ENCODE results near the gene CPLANE2.

CPLANE2 gene

GRCh38 chr1:16249596-16250241 is 12.7 kb upstream of the CPLANE2 start:
- Histone ChIP-seq H3K9me2 (replicated peaks; ENCODE audit: insufficient read depth, low read length) (no peaks in the 10 kb centered on the region), H3K4me1 (ENCODE audit: low read length) (peaks cover 9% of the 10 kb centered on the region), H3K4me3 (ENCODE audit: low read length) (no peak overlapping the region), H3K9ac (ENCODE audit: low read length) (no peak overlapping the region), H3K79me2 (ENCODE audit: low read length) (no peaks in the 10 kb centered on the region), H2AFZ (ENCODE audit: low read length) (no peak overlapping the region), H3K36me3 (replicated peaks; ENCODE audit: insufficient read depth, low read length) (no peaks in the 10 kb centered on the region), H3K4me2 (ENCODE audit: low read depth, low read length) (no peak overlapping the region), H3K27ac (ENCODE audit: low read length) (no peak overlapping the region), H4K20me1 (ENCODE audit: insufficient read depth, low read length) (no peaks in the 10 kb centered on the region), H3F3A (ENCODE audit: insufficient read depth, low read length) (peaks cover 5% of the 10 kb centered on the region; the same call in 1 of the 2 replicates), H3K9me3 (replicated peaks; ENCODE audit: insufficient read depth, low read length) (no peaks in the 10 kb centered on the region), H3K27me3 (replicated peaks; ENCODE audit: insufficient read depth, low read length) (no peaks in the 10 kb centered on the region)
- TF ChIP-seq EZH2 (optimal IDR thresholded peaks at IDR 0.05; ENCODE audit: low read depth, low read length) (no peak), EZH2phosphoT487 (IDR thresholded peaks at IDR 0.05; ENCODE audit: low read length) (no peak)
- TF ChIP-seq, protein P1, sequence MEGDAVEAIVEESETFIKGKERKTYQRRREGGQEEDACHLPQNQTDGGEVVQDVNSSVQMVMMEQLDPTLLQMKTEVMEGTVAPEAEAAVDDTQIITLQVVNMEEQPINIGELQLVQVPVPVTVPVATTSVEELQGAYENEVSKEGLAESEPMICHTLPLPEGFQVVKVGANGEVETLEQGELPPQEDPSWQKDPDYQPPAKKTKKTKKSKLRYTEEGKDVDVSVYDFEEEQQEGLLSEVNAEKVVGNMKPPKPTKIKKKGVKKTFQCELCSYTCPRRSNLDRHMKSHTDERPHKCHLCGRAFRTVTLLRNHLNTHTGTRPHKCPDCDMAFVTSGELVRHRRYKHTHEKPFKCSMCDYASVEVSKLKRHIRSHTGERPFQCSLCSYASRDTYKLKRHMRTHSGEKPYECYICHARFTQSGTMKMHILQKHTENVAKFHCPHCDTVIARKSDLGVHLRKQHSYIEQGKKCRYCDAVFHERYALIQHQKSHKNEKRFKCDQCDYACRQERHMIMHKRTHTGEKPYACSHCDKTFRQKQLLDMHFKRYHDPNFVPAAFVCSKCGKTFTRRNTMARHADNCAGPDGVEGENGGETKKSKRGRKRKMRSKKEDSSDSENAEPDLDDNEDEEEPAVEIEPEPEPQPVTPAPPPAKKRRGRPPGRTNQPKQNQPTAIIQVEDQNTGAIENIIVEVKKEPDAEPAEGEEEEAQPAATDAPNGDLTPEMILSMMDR (IDR thresholded peaks at IDR 0.05; ENCODE audit: low read length), result no peak
- no peak for DNase-seq

DNA sequence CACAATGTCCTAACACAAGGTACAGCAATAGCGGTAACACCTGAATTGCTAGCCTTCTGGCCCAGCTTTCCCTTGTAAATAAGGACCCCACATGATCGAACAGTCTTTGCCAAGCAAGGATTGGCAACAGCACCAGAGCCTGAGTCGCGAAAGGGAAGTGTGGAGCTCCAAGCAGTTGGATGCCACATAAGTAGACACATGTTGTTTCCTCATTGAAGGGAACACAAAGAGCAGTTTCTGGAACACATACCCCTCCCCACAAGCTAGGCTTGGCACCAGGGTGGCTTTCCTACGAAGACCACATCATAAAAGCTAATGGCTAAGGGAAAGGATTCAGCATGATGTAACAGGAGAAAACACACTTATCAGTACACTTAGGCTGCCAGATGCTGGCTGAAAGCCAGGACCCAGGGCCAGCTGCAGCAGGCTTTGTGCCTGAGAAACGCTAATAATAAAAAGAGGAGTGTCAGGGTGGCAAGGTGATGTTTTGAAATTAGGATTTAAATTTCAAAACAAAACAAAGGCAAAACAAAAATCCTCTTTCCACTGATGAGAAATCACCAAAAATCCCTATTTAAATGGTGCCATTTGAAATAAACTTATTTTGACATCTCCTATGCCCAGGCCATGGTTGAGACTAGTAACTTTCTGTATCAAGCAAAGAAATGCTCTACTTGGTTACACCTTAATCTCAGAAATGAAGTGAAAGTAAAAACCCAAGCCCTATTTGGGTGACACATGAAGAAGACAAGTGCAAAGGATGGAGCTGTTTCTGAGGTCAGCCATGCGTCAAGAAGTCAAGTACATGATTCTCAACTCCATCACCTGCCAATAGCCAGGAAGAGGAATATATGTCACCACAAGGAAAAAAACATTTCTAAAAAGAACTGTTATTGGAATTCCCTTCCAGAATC is 11.9 kb upstream of the CPLANE2 start:
- no peaks in the 10 kb centered on the region for H3K79me2 ChIP-seq (ENCODE audit: low read length)
- no peaks in the 10 kb centered on the region for H3K36me3 ChIP-seq (replicated peaks; ENCODE audit: insufficient read depth, low read length)
- peak; percentile 21 for DNase-seq
- no peak overlapping the region for H3K9ac ChIP-seq (ENCODE audit: low read length)
- no peaks in the 10 kb centered on the region for H4K20me1 ChIP-seq (ENCODE audit: insufficient read depth, low read length)
- no peak overlapping the region for H2AFZ ChIP-seq (ENCODE audit: low read length)
- H3K4me3 ChIP-seq (ENCODE audit: low read length), result no peak overlapping the region
- no peaks in the 10 kb centered on the region for H3K9me3 ChIP-seq (replicated peaks; ENCODE audit: insufficient read depth, low read length)
- H3K27ac ChIP-seq (ENCODE audit: low read length), result no peak overlapping the region
- no peaks in the 10 kb centered on the region for H3K9me2 ChIP-seq (replicated peaks; ENCODE audit: insufficient read depth, low read length)
- H3K4me2 ChIP-seq (ENCODE audit: low read depth, low read length), result no peak overlapping the region
- peaks cover 5% of the 10 kb centered on the region; the same call in 1 of the 2 replicates for H3F3A ChIP-seq (ENCODE audit: insufficient read depth, low read length)
- no peaks in the 10 kb centered on the region for H3K27me3 ChIP-seq (replicated peaks; ENCODE audit: insufficient read depth, low read length)
- no peak for TF ChIP-seq EZH2phosphoT487 (IDR thresholded peaks at IDR 0.05; ENCODE audit: low read length)
- TF ChIP-seq EZH2 (optimal IDR thresholded peaks at IDR 0.05; ENCODE audit: low read depth, low read length), result no peak
- TF ChIP-seq, protein P1 (IDR thresholded peaks at IDR 0.05; ENCODE audit: low read length), result no peak
- H3K4me1 ChIP-seq (ENCODE audit: low read length), result peaks cover 9% of the 10 kb centered on the region

DNA sequence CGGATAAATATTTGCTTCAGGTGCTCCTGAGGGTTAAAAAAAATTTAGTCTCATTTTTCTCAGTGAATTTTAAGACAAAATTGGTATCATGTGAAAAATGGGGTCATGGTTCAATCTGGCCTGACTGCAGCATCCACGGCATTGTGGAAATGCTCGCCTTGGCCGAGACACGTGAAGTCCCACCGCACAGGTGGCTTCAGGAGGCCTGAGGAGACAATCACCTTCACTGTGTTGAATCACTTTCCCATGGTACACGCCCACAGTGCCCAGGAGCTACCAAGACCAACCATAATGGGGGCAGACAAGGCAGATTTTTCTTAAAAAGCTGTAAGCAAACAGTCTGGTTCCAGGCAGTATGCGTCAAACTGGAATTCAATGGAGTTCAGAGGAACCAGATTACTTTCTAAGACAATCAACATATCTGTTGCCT is 11.0 kb upstream of the CPLANE2 start:
- DNase-seq, result no peak
- Histone ChIP-seq H4K20me1 (ENCODE audit: insufficient read depth, low read length) (no peaks in the 10 kb centered on the region), H3F3A (ENCODE audit: insufficient read depth, low read length) (peaks cover 5% of the 10 kb centered on the region; the same call in 1 of the 2 replicates)

More for the DNA sequence above, 11.0 kb upstream of the CPLANE2 start:
- Histone ChIP-seq H3K27ac (ENCODE audit: low read length) (no peak overlapping the region), H3K4me3 (ENCODE audit: low read length) (no peak overlapping the region), H3K27me3 (replicated peaks; ENCODE audit: insufficient read depth, low read length) (no peaks in the 10 kb centered on the region), H3K36me3 (replicated peaks; ENCODE audit: insufficient read depth, low read length) (no peaks in the 10 kb centered on the region), H3K9me2 (replicated peaks; ENCODE audit: insufficient read depth, low read length) (no peaks in the 10 kb centered on the region), H3K79me2 (ENCODE audit: low read length) (no peaks in the 10 kb centered on the region), H3K4me2 (ENCODE audit: low read depth, low read length) (no peak overlapping the region), H3K9ac (ENCODE audit: low read length) (no peak overlapping the region), H3K9me3 (replicated peaks; ENCODE audit: insufficient read depth, low read length) (no peaks in the 10 kb centered on the region), H3K4me1 (ENCODE audit: low read length) (peaks cover 9% of the 10 kb centered on the region), H2AFZ (ENCODE audit: low read length) (no peak overlapping the region)
- TF ChIP-seq EZH2 (optimal IDR thresholded peaks at IDR 0.05; ENCODE audit: low read depth, low read length) (no peak), EZH2phosphoT487 (IDR thresholded peaks at IDR 0.05; ENCODE audit: low read length) (no peak)
- TF ChIP-seq, protein P1 (IDR thresholded peaks at IDR 0.05; ENCODE audit: low read length), result no peak

All from MM.1S (cell line).